HFF-Myc (cell line): ENCODE results near the gene SLC17A8.

Source experiments
- DNase-seq: peaks from one replicate; pipeline ENCODE4 v3.0.0-alpha.2; 2011; ENCODE audit warnings: low read depth; ENCODE audit errors: extremely low read depth
- H3K4me3 ChIP-seq: replicated peaks from 2 replicates; pipeline ENCODE4 v1.5.1; 2011; ENCODE audit warnings: low read depth, mild to moderate bottlenecking, control low read depth, low read length
- CTCF ChIP-seq: IDR thresholded peaks from 2 replicates; pipeline ENCODE4 v1.5.1; 2012; ENCODE audit warnings: mild to moderate bottlenecking, low read depth, low read length, control low read depth; ENCODE audit errors: missing control alignments

The SLC17A8 gene

DNA sequence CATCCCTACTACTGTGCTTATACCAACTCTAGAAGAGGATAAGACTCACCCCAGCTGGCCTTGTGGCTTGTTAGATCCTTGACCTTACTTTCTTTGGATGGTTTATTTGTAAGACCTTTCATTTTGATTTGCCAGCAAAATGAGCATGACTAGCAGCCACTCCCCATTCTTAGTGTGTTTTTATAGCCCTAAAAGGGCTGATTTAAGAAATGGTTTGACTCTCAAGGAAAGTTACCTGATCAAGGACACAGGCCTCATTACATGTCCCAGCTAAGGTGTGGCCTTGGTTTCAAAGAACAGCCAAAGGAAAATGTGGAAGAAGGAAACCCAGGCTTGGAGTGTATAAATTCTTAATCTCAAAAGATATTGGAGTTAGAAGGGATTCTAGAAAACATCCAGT is 41.4 kb downstream of the SLC17A8 start:
- no peak for DNase-seq
- no peak overlapping the region for H3K4me3 ChIP-seq
- no peak for TF ChIP-seq CTCF

DNA sequence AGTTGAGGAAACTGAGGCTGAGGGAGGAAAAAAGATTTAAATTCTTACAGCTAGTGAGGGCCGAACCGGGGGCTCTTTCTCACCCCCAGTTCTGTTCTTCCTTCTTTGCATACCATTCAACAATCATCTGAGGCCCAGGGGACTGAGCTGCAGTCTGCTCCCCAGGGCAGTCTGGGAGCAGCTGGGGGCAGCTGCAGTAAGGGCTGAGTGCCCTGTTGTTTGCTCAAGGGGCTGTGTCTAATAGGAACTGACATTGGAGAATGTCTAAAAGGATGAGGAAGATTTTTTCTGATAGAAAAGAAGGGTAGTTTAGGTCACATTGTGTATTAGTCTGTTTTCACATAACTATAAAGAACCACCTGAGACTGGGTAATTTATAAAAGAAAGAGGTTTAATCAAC is 42.2 kb downstream of the SLC17A8 start:
- DNase-seq = no peak
- TF ChIP-seq CTCF = no peak
- no peak overlapping the region for H3K4me3 ChIP-seq

- no peak for TF ChIP-seq CTCF
- DNase-seq = peak; percentile 5
- no peak overlapping the region for H3K4me3 ChIP-seq
These were observed 44.8 kb downstream of the SLC17A8 start for GRCh38 chr12:100401660-100402059.

GRCh38 chr12:100402763-100403162 is 45.9 kb downstream of the SLC17A8 start:
- TF ChIP-seq CTCF = no peak
- H3K4me3 ChIP-seq = no peak overlapping the region
- DNase-seq = no peak

DNA sequence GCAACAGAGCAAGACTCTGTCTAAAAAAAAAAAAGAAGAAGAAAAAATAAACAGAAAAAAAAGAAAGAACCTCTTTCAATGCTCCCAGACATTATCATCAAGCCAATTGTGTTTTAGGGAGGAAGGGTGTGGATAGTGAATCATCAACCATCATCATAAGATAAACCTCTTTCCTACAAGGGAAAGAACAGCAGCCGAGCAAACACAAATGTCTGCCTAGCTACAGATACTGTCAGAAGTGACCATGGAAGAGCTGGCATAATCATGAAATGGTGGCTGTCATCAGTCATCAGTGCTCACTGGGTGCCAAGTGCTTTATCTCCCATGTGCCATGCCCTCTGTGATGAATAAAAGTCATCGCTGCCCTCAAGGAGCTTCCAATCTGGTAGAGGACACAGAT is 46.6 kb downstream of the SLC17A8 start:
- no peak for TF ChIP-seq CTCF
- no peak for DNase-seq
- no peak overlapping the region for H3K4me3 ChIP-seq

GRCh38 chr12:100404769-100405407 is 48.0 kb downstream of the SLC17A8 start:
- no peak overlapping the region for H3K4me3 ChIP-seq
- peak; percentile 41 for DNase-seq
- TF ChIP-seq CTCF = peak; percentile 76

- no peak for DNase-seq
- TF ChIP-seq CTCF = no peak
- no peak overlapping the region for H3K4me3 ChIP-seq
These were observed 56.1 kb downstream of the SLC17A8 start for GRCh38 chr12:100413001-100413400.
